GM18861 (cell line): Measurements from ENCODE around the gene FAM120A.
"Not testable (repeated sequence)": the region's sequence is repeated elsewhere in the genome, so short reads cannot be mapped to it uniquely, and the experiment has no call there.

Experiments
- ATAC-seq: cut with Tn5 transposase; IDR thresholded peaks from one replicate; pipeline ENCODE4 v1.9.1; 2021; ENCODE audit not compliant: unreplicated experiment

Gene FAM120A

GRCh38 chr9:93508207-93508606 is 56.7 kb downstream of the FAM120A start:
- no peak for ATAC-seq

- ATAC-seq = no peak
Observed at GRCh38 chr9:93509084-93509483, 57.6 kb downstream of the FAM120A start.

- ATAC-seq = no peak
Observed at GRCh38 chr9:93510041-93510440, 58.6 kb downstream of the FAM120A start.

- not testable (repeated sequence) for ATAC-seq
Observed at GRCh38 chr9:93511228-93511627, 59.7 kb downstream of the FAM120A start.

- ATAC-seq = not testable (repeated sequence)
Observed at GRCh38 chr9:93512170-93512812, 60.8 kb downstream of the FAM120A start.

GRCh38 chr9:93513606-93514005 is 62.1 kb downstream of the FAM120A start:
- ATAC-seq = no peak

- ATAC-seq = no peak
Observed at GRCh38 chr9:93517331-93517730, 65.8 kb downstream of the FAM120A start.

GRCh38 chr9:93520523-93520922 is 69.0 kb downstream of the FAM120A start:
- ATAC-seq = no peak

GRCh38 chr9:93522736-93523135 is 71.3 kb downstream of the FAM120A start:
- no peak for ATAC-seq

- no peak for ATAC-seq
Observed at GRCh38 chr9:93523518-93524144, 72.1 kb downstream of the FAM120A start.

GRCh38 chr9:93525476-93525875 is 74.0 kb downstream of the FAM120A start:
- no peak for ATAC-seq

- ATAC-seq = no peak
Observed at GRCh38 chr9:93531374-93531773, 79.9 kb downstream of the FAM120A start.

- no peak for ATAC-seq
Observed at GRCh38 chr9:93532141-93532540, 80.7 kb downstream of the FAM120A start.

- ATAC-seq = no peak
Observed at GRCh38 chr9:93533863-93534262, 82.4 kb downstream of the FAM120A start.

- ATAC-seq = no peak
Observed at GRCh38 chr9:93536167-93536566, 84.7 kb downstream of the FAM120A start.

- no peak for ATAC-seq
Observed at GRCh38 chr9:93536874-93537273, 85.4 kb downstream of the FAM120A start.

- ATAC-seq = no peak
Observed at GRCh38 chr9:93540305-93540704, 88.8 kb downstream of the FAM120A start.

- no peak for ATAC-seq
Observed at GRCh38 chr9:93541005-93541404, 89.5 kb downstream of the FAM120A start.

GRCh38 chr9:93541581-93542349 is 90.3 kb downstream of the FAM120A start:
- ATAC-seq = no peak

- no peak for ATAC-seq
Observed at GRCh38 chr9:93543117-93543516, 91.6 kb downstream of the FAM120A start.

- ATAC-seq = no peak
Observed at GRCh38 chr9:93546356-93546755, 94.9 kb downstream of the FAM120A start.

- no peak for ATAC-seq
Observed at GRCh38 chr9:93549611-93550010, 98.1 kb downstream of the FAM120A start.
